Neural cell (in vitro differentiated cells): ENCODE results near the gene LPCAT1.

Experiments
- EZH2 ChIP-seq: fragments of 200-600, 300-800 bp; shearing (Covaris generic), sonication (generic); IDR thresholded peaks from 2 replicates; pipeline ENCODE4 v1.6.1; 2014; ENCODE audit warnings: antibody characterized with exemption, low read length, borderline replicate concordance, mild to moderate bottlenecking; ENCODE audit not compliant: insufficient read depth, poor library complexity, severe bottlenecking
- POLR2AphosphoS5 ChIP-seq: IDR thresholded peaks from 2 replicates; pipeline ENCODE4 v1.6.1; 2012
- TF ChIP-seq, protein P1 (sequence below): fragments of 450-650 bp; IDR thresholded peaks from 2 replicates; pipeline ENCODE4 v1.5.1; 2014; ENCODE audit warnings: antibody characterized with exemption, mild to moderate bottlenecking, moderate library complexity; ENCODE audit not compliant: poor library complexity, severe bottlenecking

DNA sequence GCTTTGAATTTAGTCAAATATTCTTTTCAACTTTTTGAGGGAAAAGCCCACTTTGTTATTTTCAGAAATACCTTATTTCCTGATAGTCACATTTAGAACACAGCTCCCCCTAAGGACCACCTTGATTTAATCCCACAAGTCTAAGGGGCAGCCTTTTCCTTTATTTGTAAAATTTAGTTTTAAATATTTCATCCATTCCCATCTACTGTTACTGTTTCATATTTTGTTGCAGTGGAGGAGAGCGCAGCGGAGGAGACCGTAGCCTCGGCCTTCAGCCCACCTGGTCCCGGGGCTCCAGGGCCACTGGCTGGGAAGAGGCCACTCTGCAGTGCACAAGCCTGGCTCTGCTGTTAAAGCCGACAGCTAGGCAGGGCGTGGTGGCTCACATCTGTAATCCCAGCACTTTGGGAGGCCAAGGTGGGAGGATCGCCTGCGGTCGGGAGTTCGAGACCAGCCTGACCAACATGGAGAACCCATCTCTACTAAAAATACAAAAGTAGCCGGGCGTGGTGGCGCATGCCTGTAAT lies 19.6 kb downstream of the LPCAT1 start:
- TF ChIP-seq, protein P1, sequence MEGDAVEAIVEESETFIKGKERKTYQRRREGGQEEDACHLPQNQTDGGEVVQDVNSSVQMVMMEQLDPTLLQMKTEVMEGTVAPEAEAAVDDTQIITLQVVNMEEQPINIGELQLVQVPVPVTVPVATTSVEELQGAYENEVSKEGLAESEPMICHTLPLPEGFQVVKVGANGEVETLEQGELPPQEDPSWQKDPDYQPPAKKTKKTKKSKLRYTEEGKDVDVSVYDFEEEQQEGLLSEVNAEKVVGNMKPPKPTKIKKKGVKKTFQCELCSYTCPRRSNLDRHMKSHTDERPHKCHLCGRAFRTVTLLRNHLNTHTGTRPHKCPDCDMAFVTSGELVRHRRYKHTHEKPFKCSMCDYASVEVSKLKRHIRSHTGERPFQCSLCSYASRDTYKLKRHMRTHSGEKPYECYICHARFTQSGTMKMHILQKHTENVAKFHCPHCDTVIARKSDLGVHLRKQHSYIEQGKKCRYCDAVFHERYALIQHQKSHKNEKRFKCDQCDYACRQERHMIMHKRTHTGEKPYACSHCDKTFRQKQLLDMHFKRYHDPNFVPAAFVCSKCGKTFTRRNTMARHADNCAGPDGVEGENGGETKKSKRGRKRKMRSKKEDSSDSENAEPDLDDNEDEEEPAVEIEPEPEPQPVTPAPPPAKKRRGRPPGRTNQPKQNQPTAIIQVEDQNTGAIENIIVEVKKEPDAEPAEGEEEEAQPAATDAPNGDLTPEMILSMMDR, result no peak
- no peak for TF ChIP-seq EZH2
- no peak for TF ChIP-seq POLR2AphosphoS5
